SH-SY5Y (cell line): ENCODE measurements around the gene RAB2B.

Experiments used
- GATA2 ChIP-seq: IDR thresholded peaks from 2 replicates; pipeline ENCODE4 v1.6.1; 2011; ENCODE audit warnings: mild to moderate bottlenecking, low read depth, low read length
- GATA3 ChIP-seq: IDR thresholded peaks from 2 replicates; pipeline ENCODE4 v1.6.1; 2011; ENCODE audit warnings: low read depth, mild to moderate bottlenecking, low read length, moderate library complexity

GRCh38 chr14:21454843-21455544, 21.8 kb downstream of the RAB2B start:
- TF ChIP-seq GATA2 = no peak
- no peak for TF ChIP-seq GATA3
